Loucy (cell line): ENCODE measurements around the gene SMAD3.

Experiments
- H2AFZ ChIP-seq: fragments of 200-600 bp; sonication (generic); 2 replicates; pipeline ENCODE4 v1.6.0; 2016; ENCODE audit warnings: antibody characterized with exemption, mild to moderate bottlenecking, low read length, moderate library complexity
- H3F3A ChIP-seq: fragments of 200-600 bp; 2 replicates; pipeline ENCODE4 v1.6.0; 2016; ENCODE audit warnings: antibody characterized with exemption, low read depth, mild to moderate bottlenecking
- H3K27me3 ChIP-seq: fragments of 200-600 bp; sonication (generic); 2 replicates; pipeline ENCODE4 v1.6.1; 2014; ENCODE audit warnings: low read length, mild to moderate bottlenecking; ENCODE audit not compliant: insufficient read depth, poor library complexity, severe bottlenecking
- H3K36me3 ChIP-seq: fragments of 200-600 bp; sonication (generic); 2 replicates; pipeline ENCODE4 v1.6.1; 2016; ENCODE audit warnings: low read length; ENCODE audit not compliant: insufficient read depth
- H3K4me1 ChIP-seq: fragments of 200-600 bp; sonication (generic); 2 replicates; pipeline ENCODE4 v1.5.1; 2014; ENCODE audit warnings: low read length, mild to moderate bottlenecking; ENCODE audit not compliant: insufficient read depth, poor library complexity, severe bottlenecking
- H3K4me2 ChIP-seq: fragments of 200-600 bp; sonication (generic); 2 replicates; pipeline ENCODE4 v1.6.0; 2014; ENCODE audit warnings: antibody characterized with exemption, low read length, low read depth, mild to moderate bottlenecking; ENCODE audit not compliant: poor library complexity, severe bottlenecking
- H3K4me3 ChIP-seq: fragments of 200-600 bp; sonication (generic); 2 replicates; pipeline ENCODE4 v1.5.1; 2014; ENCODE audit warnings: low read length, mild to moderate bottlenecking, mixed read lengths; ENCODE audit not compliant: poor library complexity, severe bottlenecking
- H3K79me2 ChIP-seq: fragments of 200-600 bp; sonication (generic); 2 replicates; pipeline ENCODE4 v1.6.1; 2014; ENCODE audit warnings: low read length; ENCODE audit not compliant: insufficient read depth
- H3K9ac ChIP-seq: fragments of 200-600 bp; sonication (generic); 2 replicates; pipeline ENCODE4 v1.6.0; 2014; ENCODE audit warnings: mild to moderate bottlenecking, low read depth, low read length, moderate library complexity; ENCODE audit not compliant: poor library complexity, severe bottlenecking
- H3K9me2 ChIP-seq: fragments of 200-600 bp; sonication (generic); replicated peaks from 2 replicates; pipeline ENCODE4 v1.6.1; 2016; ENCODE audit warnings: low read depth, low read length, mixed read lengths
- H3K9me3 ChIP-seq: fragments of 200-600 bp; sonication (generic); 2 replicates; pipeline ENCODE4 v1.6.1; 2014; ENCODE audit warnings: mild to moderate bottlenecking, antibody characterized with exemption, low read length, low read depth; ENCODE audit not compliant: insufficient read depth
- H4K20me1 ChIP-seq: fragments of 200-600 bp; sonication (generic); 2 replicates; pipeline ENCODE4 v1.6.0; 2014; ENCODE audit warnings: antibody characterized with exemption, low read length, mild to moderate bottlenecking; ENCODE audit not compliant: insufficient read depth, poor library complexity, severe bottlenecking
- CTCF ChIP-seq: fragments of 200-600 bp; sonication (generic); conservative IDR thresholded peaks from 2 replicates; pipeline ENCODE4 v1.5.1; 2014; ENCODE audit warnings: mild to moderate bottlenecking, antibody characterized with exemption, low read length
- EZH2phosphoT487 ChIP-seq: fragments of 200-600 bp; IDR thresholded peaks from 2 replicates; pipeline ENCODE4 v1.6.1; 2018; ENCODE audit warnings: antibody characterized with exemption, mild to moderate bottlenecking, moderate library complexity, borderline replicate concordance

Gene SMAD3

GRCh38 chr15:67108122-67108961 lies 42.9 kb downstream of the SMAD3 start:
- peaks cover 5% of the 10 kb centered on the region; the same call in 1 of the 2 replicates for H3K36me3 ChIP-seq
- no peaks in the 10 kb centered on the region for H3F3A ChIP-seq
- H3K4me1 ChIP-seq, result peaks cover 74% of the 10 kb centered on the region
- H3K9me3 ChIP-seq, result peaks cover 8% of the 10 kb centered on the region
- H3K4me3 ChIP-seq, result no peak overlapping the region
- peak overlapping the region; percentile 1 for H3K4me2 ChIP-seq
- H3K27me3 ChIP-seq, result no peaks in the 10 kb centered on the region
- peaks cover 92% of the 10 kb centered on the region for H3K79me2 ChIP-seq
- H4K20me1 ChIP-seq, result peaks cover 57% of the 10 kb centered on the region
- no peak overlapping the region for H3K9ac ChIP-seq
- H3K9me2 ChIP-seq, result no peaks in the 10 kb centered on the region
- H2AFZ ChIP-seq, result no peak overlapping the region
- TF ChIP-seq EZH2phosphoT487, result no peak
- TF ChIP-seq CTCF, result no peak

- Histone ChIP-seq H3K9me3 (peaks cover 8% of the 10 kb centered on the region), H3K79me2 (peaks cover 92% of the 10 kb centered on the region), H3K4me3 (no peak overlapping the region), H4K20me1 (peaks cover 57% of the 10 kb centered on the region), H2AFZ (no peak overlapping the region), H3K9me2 (no peaks in the 10 kb centered on the region), H3K9ac (no peak overlapping the region), H3K27me3 (no peaks in the 10 kb centered on the region), H3K4me1 (peaks cover 65% of the 10 kb centered on the region), H3K4me2 (no peak overlapping the region), H3F3A (no peaks in the 10 kb centered on the region), H3K36me3 (peaks cover 7% of the 10 kb centered on the region; the same call in 1 of the 2 replicates)
- no peak for TF ChIP-seq CTCF
- TF ChIP-seq EZH2phosphoT487, result no peak
Measured at GRCh38 chr15:67109141-67110034, 44.0 kb downstream of the SMAD3 start.

- peaks cover 60% of the 10 kb centered on the region for H3K4me1 ChIP-seq
- H3K36me3 ChIP-seq, result peaks cover 10% of the 10 kb centered on the region; the same call in 1 of the 2 replicates
- no peak overlapping the region for H2AFZ ChIP-seq
Measured at GRCh38 chr15:67110361-67110781, 45.0 kb downstream of the SMAD3 start.

More at GRCh38 chr15:67110361-67110781, 45.0 kb downstream of the SMAD3 start:
- Histone ChIP-seq H3K4me3 (no peak overlapping the region), H3K79me2 (peaks cover 92% of the 10 kb centered on the region), H3K9me2 (no peaks in the 10 kb centered on the region), H3K27me3 (no peaks in the 10 kb centered on the region), H3F3A (no peaks in the 10 kb centered on the region), H4K20me1 (peaks cover 52% of the 10 kb centered on the region), H3K9me3 (peaks cover 8% of the 10 kb centered on the region), H3K4me2 (peak overlapping the region; percentile 8), H3K9ac (no peak overlapping the region)
- TF ChIP-seq CTCF, result no peak
- no peak for TF ChIP-seq EZH2phosphoT487
